HepG2 (cell line): ENCODE measurements around the gene TUBB2B. TPM values are rescaled to one million over a fixed set of nuclear protein-coding genes. Genes with fewer than 3 reads are reported as not detected.

ENCODE experiments used
- AHDC1 ChIP-seq: sonication (generic); formaldehyde crosslinking; IDR thresholded peaks from 2 replicates; pipeline ENCODE4 v1.5.1; 2020; ENCODE audit warnings: mild to moderate bottlenecking, missing genetic modification reagents, borderline replicate concordance
- CENPBD1 ChIP-seq: sonication (generic); formaldehyde crosslinking; IDR thresholded peaks from 2 replicates; pipeline ENCODE4 v1.8.0; 2022; ENCODE audit warnings: missing genetic modification reagents, low read depth, mild to moderate bottlenecking, borderline replicate concordance
- DNMT3B ChIP-seq: conservative IDR thresholded peaks from 2 replicates; pipeline ENCODE4 v1.6.1; 2016; ENCODE audit warnings: missing biosample characterization, control low read depth
- MAF1 ChIP-seq: sonication (generic); formaldehyde crosslinking; IDR thresholded peaks from 2 replicates; pipeline ENCODE4 v1.5.0; 2020; ENCODE audit warnings: missing genetic modification reagents, borderline replicate concordance
- MAX ChIP-seq: IDR thresholded peaks from 2 replicates; pipeline ENCODE4 v1.6.1; 2012; ENCODE audit warnings: inconsistent platforms
- MEF2D ChIP-seq: sonication (generic); formaldehyde crosslinking; IDR thresholded peaks from 2 replicates; pipeline ENCODE4 v1.5.1; 2020; ENCODE audit warnings: mild to moderate bottlenecking, missing genetic modification reagents
- MZF1 ChIP-seq: sonication (generic); formaldehyde crosslinking; IDR thresholded peaks from 2 replicates; pipeline ENCODE4 v1.8.1; 2023; ENCODE audit warnings: mild to moderate bottlenecking, missing genetic modification reagents, borderline replicate concordance
- TEF ChIP-seq: sonication (generic); formaldehyde crosslinking; IDR thresholded peaks from 2 replicates; pipeline ENCODE4 v1.5.0; 2020; ENCODE audit warnings: missing genetic modification reagents
- TFDP1 ChIP-seq: IDR thresholded peaks from 2 replicates; pipeline ENCODE4 v1.6.1; 2016; ENCODE audit warnings: missing compliant biosample characterization, missing genetic modification reagents, borderline replicate concordance
- ZBTB1 ChIP-seq: sonication (generic); formaldehyde crosslinking; IDR thresholded peaks from 2 replicates; pipeline ENCODE4 v1.4.0; 2020; ENCODE audit warnings: missing genetic modification reagents, borderline replicate concordance
- ZFP62 ChIP-seq: sonication (generic); formaldehyde crosslinking; IDR thresholded peaks from 2 replicates; pipeline ENCODE4 v1.4.0; 2020; ENCODE audit warnings: missing genetic modification reagents
- ZMYM4 ChIP-seq: sonication (generic); formaldehyde crosslinking; IDR thresholded peaks from 2 replicates; pipeline ENCODE4 v1.8.1; 2023; ENCODE audit warnings: mild to moderate bottlenecking, missing genetic modification reagents
- ZNF17 ChIP-seq: sonication (generic); formaldehyde crosslinking; IDR thresholded peaks from 2 replicates; pipeline ENCODE4 v1.5.0; 2020; ENCODE audit warnings: mild to moderate bottlenecking, missing genetic modification reagents
- ZNF18 ChIP-seq: sonication (generic); formaldehyde crosslinking; IDR thresholded peaks from 2 replicates; pipeline ENCODE4 v1.8.0; 2022; ENCODE audit warnings: mild to moderate bottlenecking, missing genetic modification reagents; ENCODE audit not compliant: insufficient replicate concordance
- ZNF224 ChIP-seq: sonication (generic); formaldehyde crosslinking; IDR thresholded peaks from 2 replicates; pipeline ENCODE4 v1.5.0; 2020; ENCODE audit warnings: mild to moderate bottlenecking, missing genetic modification reagents
- ZNF362 ChIP-seq: sonication (generic); formaldehyde crosslinking; IDR thresholded peaks from 2 replicates; pipeline ENCODE4 v1.4.0; 2020; ENCODE audit warnings: missing genetic modification reagents, mild to moderate bottlenecking, borderline replicate concordance
- ZNF883 ChIP-seq: sonication (generic); formaldehyde crosslinking; IDR thresholded peaks from 2 replicates; pipeline ENCODE4 v1.5.1; 2020; ENCODE audit warnings: mild to moderate bottlenecking, missing genetic modification reagents; ENCODE audit errors: not compliant biosample characterization
- polyA plus RNA-seq, 8 experiments: library from polyadenylated mRNA; depleted of rRNA in 3 of 8; stranded (reverse) in 7 of 8; unstranded in 1 of 8; fragments of >200 nt; fragmentation: Illumina TruSeq in 4 of 8; extraction: Trizol in 4 of 8; gene quantifications; 2 replicates each; pipeline versions ENCODE4 v1.2.1 to v1.2.3, GENCODE V29; 2011 to 2016; ENCODE audit warnings: low read depth in 4 of 8, missing spikeins in 1 of 8, mixed read lengths in 1 of 8; ENCODE audit not compliant: insufficient read depth in 1 of 8
- total RNA-seq, 5 experiments: library from RNA; depleted of rRNA; stranded (reverse); fragments of >200 nt; fragmentation: Illumina TruSeq; extraction: Trizol; gene quantifications; 2 replicates each; pipeline ENCODE4 v1.2.3, GENCODE V29; 2016; ENCODE audit warnings: low read depth in 1 of 5

Gene TUBB2B
- total and polyA plus RNA-seq, 2 of the 13 experiments (the other 11 are each of a cell fraction or from before 2014, with no cell fraction given), result 10.3 to 23.6 TPM

GRCh38 chr6:3226481-3227362, 731 bp downstream of the TUBB2B start (continued):
- TF ChIP-seq MAX (peak; percentile 83), MZF1 (CRISPR knock-in tag) (no peak), CENPBD1 (CRISPR knock-in tag) (no peak), ZFP62 (CRISPR knock-in tag) (no peak), MAF1 (no peak), ZNF18 (no peak), ZNF224 (CRISPR knock-in tag) (no peak), AHDC1 (no peak), MEF2D (CRISPR knock-in tag) (no peak), ZBTB1 (CRISPR knock-in tag) (no peak), ZMYM4 (CRISPR knock-in tag) (no peak), ZNF362 (CRISPR knock-in tag) (no peak), TEF (CRISPR knock-in tag) (no peak), DNMT3B (CRISPR knock-in tag) (no peak), TFDP1 (no peak), ZNF883 (CRISPR knock-in tag) (no peak), ZNF17 (CRISPR knock-in tag) (no peak)
